Adipocyte (in vitro differentiated cells): ENCODE measurements around the gene LRRC8E.
"Not testable (repeated sequence)": the region's sequence is repeated elsewhere in the genome, so short reads cannot be mapped to it uniquely, and the experiment has no call there.

Source experiments
- DNase-seq: peaks from one replicate; pipeline ENCODE4 v3.0.0-alpha.2; 2015; ENCODE audit warnings: low read depth
- H3K27me3 ChIP-seq: replicated peaks from 2 replicates; pipeline ENCODE4 v1.7.0; 2013; ENCODE audit warnings: mild to moderate bottlenecking, low read length, moderate library complexity; ENCODE audit not compliant: control insufficient read depth, insufficient read depth
- H3K36me3 ChIP-seq: 2 replicates; pipeline ENCODE4 v1.7.0; 2013; ENCODE audit warnings: low read length, mild to moderate bottlenecking, moderate library complexity; ENCODE audit not compliant: control insufficient read depth, insufficient read depth, severe bottlenecking
- H3K4me1 ChIP-seq: 2 replicates; pipeline ENCODE4 v1.7.0; 2013; ENCODE audit warnings: mild to moderate bottlenecking, low read length, moderate library complexity; ENCODE audit not compliant: control insufficient read depth, insufficient read depth
- H3K4me3 ChIP-seq: 2 replicates; pipeline ENCODE4 v1.7.0; 2013; ENCODE audit warnings: mild to moderate bottlenecking, low read length, moderate library complexity
- H3K9ac ChIP-seq: 2 replicates; pipeline ENCODE4 v1.7.0; 2013; ENCODE audit warnings: mild to moderate bottlenecking, low read length, moderate library complexity
- H3K9me3 ChIP-seq: 2 replicates; pipeline ENCODE4 v1.7.0; 2013; ENCODE audit warnings: mild to moderate bottlenecking, low read length, moderate library complexity; ENCODE audit not compliant: control insufficient read depth

LRRC8E gene

DNA sequence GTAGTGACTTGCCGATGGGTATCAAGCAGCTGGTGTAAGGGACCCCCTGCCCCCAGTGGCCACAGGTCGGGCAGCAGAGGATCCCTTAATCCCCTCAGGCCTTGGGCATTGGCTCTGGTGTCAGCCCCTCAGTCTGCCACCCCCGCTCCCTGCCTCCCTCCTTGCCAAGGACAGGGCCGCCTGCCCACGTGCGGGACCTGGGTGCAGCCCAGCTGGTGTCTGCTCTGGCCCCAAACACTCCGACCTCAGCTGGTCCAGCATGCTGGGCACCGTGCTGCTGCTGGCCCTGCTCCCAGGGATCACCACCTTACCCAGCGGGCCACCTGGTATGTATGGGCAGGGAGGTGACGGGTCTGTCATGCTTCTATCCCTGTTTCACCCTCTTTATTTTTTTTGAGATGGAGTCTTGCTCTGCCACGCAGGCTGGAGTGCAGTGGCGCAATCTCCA is 26.3 kb downstream of the LRRC8E start, which contains the start of gene TGFBR3L:
Gene TGFBR3L (plus strand): TSS at position 233 of the 448 bp plus-strand sequence.
- H3K9ac ChIP-seq = peak within 1 kb of the TSS; percentile 51
- peaks cover 29% of the 10 kb centered on the region for H3K36me3 ChIP-seq
- no peak for DNase-seq
- H3K27me3 ChIP-seq = no peaks in the 10 kb centered on the region
- H3K4me3 ChIP-seq = no peak within 1 kb of the TSS
- no peaks in the 10 kb centered on the region for H3K9me3 ChIP-seq
- H3K4me1 ChIP-seq = peaks cover 8% of the 10 kb centered on the region

DNA sequence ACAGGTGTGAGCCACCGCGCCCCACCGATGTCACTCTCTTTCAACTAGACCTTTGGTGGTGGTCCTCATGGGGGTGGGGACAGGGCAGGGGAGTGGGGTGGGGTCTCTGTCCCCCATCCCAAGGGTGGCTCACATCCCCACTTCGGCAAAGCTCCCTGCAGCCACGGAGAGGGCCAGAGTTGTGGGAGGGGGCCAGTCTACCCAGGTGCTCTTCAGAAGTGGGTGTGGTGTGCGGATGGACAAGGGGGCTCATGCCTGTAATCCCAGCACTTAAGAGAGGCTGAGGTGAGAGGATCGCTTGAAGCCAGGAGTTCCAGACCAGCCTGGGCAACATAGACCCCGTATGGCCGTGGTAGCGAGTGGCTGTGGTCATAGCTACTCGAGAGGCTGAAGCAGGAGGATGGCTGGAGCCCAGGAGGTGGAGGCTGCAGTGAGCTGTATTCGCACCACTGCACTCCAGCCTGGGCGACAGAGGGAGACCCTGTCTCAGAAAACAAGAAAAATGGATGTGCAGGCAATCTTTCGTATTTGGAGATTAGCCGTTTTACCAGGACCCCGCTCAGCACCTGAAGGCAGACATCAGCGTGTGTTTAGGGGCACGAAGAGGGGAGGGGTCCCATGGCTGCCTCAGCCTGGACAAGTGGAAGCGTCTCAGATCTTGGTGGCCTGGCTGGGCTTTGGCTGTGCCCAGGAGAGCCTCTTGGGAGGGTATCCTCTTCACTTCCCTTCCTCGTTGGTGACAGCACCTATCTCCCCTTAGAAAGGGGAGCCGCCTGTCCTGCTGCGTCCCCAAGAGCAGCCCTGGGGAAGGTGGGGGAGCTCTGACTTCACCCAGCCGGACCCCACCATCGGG is 27.2 kb downstream of the LRRC8E start:
- Histone ChIP-seq H3K9me3 (no peaks in the 10 kb centered on the region), H3K4me3 (no peak overlapping the region), H3K36me3 (peaks cover 22% of the 10 kb centered on the region), H3K9ac (peak overlapping the region; percentile 51), H3K27me3 (no peaks in the 10 kb centered on the region), H3K4me1 (peaks cover 11% of the 10 kb centered on the region)
- no peak for DNase-seq

DNA sequence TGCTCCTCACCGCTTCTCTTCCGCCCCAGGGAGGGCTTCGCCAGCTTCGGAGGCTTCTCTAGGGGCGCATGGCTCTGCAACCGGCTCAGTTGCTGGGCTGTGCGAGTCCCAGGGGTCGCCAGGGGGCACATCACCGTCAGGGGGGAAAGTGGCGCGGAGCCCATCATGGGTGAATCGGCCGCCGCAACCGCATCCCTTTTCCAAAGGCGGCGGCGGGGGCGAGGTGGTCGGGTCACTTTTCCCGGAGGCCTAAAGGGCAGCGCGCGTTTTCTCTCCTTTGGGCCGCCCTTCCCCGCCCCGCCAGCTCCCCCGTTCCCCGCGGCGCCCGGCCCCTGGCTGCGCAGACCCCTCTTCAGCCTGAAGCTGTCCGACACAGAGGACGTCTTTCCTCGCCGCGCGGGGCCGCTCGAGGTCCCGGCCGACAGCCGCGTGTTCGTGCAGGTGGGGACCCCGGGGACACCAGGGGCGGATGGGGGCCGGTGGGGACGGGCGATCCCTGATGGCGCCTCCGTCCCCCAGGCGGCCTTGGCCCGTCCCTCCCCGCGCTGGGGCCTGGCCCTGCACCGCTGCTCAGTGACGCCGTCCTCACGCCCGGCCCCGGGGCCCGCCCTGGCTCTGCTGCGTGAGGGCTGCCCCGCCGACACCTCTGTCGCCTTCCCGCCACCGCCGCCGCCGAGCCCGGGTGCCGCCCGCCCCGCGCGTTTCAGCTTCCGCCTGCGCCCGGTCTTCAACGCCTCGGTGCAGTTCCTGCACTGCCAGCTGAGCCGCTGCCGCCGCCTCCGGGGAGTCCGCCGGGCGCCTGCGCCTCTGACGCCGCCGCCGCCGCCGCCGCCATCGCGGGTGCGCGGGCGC is 28.0 kb downstream of the LRRC8E start:
- peaks cover 13% of the 10 kb centered on the region for H3K36me3 ChIP-seq
- peak overlapping the region; percentile 51 for H3K9ac ChIP-seq
- peaks cover 12% of the 10 kb centered on the region for H3K4me1 ChIP-seq
- no peaks in the 10 kb centered on the region for H3K27me3 ChIP-seq
- peak; percentile 79 for DNase-seq
- H3K9me3 ChIP-seq = no peaks in the 10 kb centered on the region
- H3K4me3 ChIP-seq = no peak overlapping the region

DNA sequence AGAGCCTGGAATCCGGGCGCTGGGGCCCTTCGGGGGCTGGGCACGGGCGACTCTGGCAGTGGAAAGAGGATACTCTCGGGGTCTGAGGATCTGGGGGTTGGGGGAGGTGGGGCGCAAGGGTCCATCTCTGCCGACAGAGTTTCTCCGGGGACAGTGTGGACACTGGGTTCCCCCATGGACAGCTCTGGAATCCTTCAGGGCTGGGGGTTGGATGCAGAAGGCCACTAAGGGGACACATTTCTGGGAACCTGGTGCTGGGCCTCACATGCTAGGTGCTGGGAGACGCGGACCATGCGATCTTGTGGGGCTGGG is 28.6 kb downstream of the LRRC8E start:
- H3K9ac ChIP-seq = no peak overlapping the region
- DNase-seq = no peak
- H3K4me1 ChIP-seq = peaks cover 18% of the 10 kb centered on the region
- H3K36me3 ChIP-seq = peaks cover 8% of the 10 kb centered on the region
- H3K4me3 ChIP-seq = peak overlapping the region; percentile 55
- H3K9me3 ChIP-seq = no peaks in the 10 kb centered on the region
- H3K27me3 ChIP-seq = no peaks in the 10 kb centered on the region

DNA sequence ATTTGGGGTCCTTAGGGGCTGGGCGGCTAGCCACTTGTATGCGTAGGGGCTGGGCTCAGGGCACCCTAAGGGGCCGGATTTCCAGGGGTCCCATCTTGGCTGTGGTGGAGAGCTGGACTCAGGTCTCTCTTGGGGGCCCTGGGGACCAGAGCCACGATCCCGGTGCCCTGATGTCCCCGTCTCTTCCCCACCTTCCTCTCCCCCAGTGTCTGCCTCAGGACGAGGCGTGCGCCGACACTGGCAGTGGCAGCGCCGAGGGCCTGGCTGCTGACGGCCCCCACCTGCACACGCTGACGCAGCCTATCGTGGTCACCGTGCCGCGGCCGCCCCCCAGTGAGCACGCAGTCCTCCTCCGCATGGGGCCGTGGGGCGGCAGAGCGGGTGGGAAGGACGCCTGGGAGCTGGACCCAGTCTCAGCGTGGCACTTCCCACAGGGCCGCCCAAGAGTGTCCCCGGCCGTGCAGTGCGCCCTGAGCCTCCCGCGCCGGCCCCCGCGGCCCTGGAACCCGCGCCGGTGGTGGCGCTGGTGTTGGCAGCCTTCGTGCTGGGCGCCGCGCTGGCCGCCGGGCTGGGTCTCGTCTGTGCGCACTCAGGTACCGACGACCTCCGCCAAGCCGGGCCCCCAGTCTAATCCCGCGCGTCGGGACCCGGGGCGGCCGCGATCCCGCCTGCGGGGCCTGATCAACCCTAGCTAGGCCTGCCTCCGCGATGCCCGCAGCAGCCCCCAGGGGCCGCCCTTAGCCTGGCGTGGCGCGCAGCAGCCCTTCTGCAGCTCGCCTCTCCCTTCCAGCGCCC is 29.2 kb downstream of the LRRC8E start:
- peak; percentile 88 for DNase-seq
- no peaks in the 10 kb centered on the region for H3K27me3 ChIP-seq

DNA sequence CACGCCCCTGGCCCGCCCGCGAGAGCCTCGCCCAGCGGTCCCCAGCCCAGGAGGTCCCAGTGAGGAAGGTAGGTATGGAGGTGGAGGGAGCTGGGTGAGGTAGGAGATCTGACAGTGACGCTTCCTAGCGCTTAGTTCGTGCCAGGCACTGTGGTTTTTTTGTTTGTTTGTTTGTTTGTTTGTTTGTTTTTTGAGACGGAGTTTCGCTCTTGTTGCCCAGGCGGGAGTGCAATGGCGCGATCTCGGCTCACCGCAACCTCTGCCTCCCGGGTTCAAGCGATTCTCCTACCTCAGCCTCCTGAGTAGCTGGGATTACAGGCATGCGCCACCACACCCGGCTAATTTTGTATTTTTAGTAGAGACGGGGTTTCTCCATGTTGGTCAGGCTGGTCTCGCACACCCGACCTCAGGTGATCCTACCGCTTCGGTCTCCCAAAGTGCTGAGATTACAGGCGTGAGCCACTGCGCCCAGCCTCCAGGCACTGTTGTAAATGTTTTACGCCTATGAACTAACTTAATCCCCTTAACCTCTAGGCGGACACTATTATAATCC is 29.8 kb downstream of the LRRC8E start:
- H3K9ac ChIP-seq, DNase-seq, H3K27me3 ChIP-seq, H3K9me3 ChIP-seq, H3K36me3 ChIP-seq: not testable (repeated sequence)
- Histone ChIP-seq H3K4me1 (peaks cover 21% of the 10 kb centered on the region), H3K4me3 (peak overlapping the region; percentile 55)

More for the DNA sequence above, 29.2 kb downstream of the LRRC8E start:
- H3K36me3 ChIP-seq = peaks cover 9% of the 10 kb centered on the region
- H3K9ac ChIP-seq = peak overlapping the region; percentile 52
- H3K4me3 ChIP-seq = peak overlapping the region; percentile 55
- H3K9me3 ChIP-seq = no peaks in the 10 kb centered on the region
- H3K4me1 ChIP-seq = peaks cover 21% of the 10 kb centered on the region

DNA sequence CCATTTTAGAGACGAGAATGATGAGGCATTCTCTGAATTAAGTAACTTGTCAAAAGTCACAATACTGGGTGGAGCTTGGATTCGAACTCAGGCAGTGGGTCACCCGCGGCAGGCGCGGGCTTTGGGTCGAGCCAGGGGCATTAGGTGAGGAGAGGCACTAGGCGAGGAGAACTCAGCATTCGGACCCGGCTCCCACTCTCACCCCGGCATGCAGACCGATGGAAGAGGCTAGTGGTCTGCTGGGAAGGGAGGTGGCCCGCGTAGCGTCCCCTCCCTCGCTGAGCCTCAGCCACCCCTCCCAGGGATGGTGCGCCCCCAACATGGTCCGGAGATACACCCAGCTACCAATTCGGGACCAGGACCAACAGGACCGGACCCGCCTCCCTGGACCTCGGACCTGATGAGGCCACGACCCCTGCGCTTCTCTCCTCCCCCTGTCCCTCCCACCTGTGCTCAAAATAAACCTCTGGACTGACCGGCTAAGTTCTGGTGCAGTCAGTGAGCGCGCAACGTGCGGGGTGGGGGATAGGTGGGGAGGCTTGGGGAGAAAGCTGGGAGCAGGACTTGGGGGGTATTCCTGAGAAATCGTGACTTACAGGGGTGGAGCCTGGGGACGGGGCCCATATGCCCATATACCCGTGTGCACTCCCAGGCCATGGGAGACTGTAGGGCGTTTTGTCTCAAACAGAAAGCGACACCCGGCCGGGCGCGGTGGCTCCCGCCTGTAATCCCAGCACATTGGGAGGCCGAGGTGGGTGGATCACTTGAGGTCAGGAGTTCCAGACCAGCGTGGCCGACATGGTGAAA is 30.5 kb downstream of the LRRC8E start:
- peaks cover 12% of the 10 kb centered on the region for H3K36me3 ChIP-seq
- peaks cover 21% of the 10 kb centered on the region for H3K4me1 ChIP-seq
- no peak for DNase-seq
- no peak overlapping the region for H3K9ac ChIP-seq
- no peaks in the 10 kb centered on the region for H3K9me3 ChIP-seq
- no peaks in the 10 kb centered on the region for H3K27me3 ChIP-seq
- no peak overlapping the region for H3K4me3 ChIP-seq

DNA sequence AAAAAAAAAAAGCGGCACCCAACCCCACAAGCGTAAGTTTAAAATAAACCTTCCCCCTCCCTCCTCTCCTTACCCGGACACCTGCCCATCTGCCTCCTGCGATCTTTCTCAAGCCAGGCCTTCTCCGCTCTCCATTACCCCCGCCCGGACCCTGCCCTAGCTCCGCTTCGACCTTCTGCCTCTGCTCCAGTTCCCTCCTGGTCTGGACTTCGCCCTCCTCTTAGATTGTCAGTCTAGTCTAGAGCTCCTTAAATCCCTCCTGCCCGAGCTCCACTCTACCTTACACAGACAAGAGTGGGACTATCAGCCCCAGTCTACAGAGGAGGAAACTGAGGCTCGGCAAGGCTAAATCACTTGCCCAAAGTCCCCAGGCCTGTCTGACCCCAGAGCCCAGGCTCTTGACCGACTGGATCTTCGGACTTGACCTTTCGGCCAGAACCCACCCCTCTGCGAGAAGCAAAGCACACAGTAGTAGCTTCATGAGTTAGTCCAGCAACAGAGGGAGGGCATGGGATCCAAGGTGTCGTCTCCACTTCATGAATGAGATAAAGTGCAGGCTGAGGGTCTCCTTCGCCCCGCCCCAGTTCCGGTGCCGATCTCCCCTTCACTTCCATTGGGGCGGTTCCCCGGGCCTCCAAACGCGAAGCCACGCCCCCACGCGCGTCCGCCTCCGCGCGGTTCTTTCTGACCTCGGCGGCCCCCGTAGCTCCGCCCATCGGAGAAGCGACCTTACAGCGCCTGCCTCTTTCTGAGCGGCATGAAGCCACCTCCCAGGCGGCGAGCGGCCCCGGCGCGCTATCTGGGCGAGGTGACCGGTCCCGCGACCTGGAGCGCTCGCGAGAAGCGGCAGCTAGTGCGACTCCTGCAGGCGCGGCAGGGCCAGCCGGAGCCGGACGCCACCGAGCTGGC is 31.6 kb downstream of the LRRC8E start, which contains the start of gene SNAPC2:
Gene SNAPC2 (plus strand): TSS at position 729 of the 909 bp plus-strand sequence. CDS start 29 bp downstream, at position 758.
- Histone ChIP-seq H3K27me3 (no peaks in the 10 kb centered on the region), H3K4me1 (peaks cover 21% of the 10 kb centered on the region), H3K36me3 (peaks cover 12% of the 10 kb centered on the region), H3K9ac (peak within 1 kb of the TSS; percentile 86), H3K4me3 (peak within 1 kb of the TSS; percentile 87), H3K9me3 (no peaks in the 10 kb centered on the region)
- peak; percentile 95 for DNase-seq

DNA sequence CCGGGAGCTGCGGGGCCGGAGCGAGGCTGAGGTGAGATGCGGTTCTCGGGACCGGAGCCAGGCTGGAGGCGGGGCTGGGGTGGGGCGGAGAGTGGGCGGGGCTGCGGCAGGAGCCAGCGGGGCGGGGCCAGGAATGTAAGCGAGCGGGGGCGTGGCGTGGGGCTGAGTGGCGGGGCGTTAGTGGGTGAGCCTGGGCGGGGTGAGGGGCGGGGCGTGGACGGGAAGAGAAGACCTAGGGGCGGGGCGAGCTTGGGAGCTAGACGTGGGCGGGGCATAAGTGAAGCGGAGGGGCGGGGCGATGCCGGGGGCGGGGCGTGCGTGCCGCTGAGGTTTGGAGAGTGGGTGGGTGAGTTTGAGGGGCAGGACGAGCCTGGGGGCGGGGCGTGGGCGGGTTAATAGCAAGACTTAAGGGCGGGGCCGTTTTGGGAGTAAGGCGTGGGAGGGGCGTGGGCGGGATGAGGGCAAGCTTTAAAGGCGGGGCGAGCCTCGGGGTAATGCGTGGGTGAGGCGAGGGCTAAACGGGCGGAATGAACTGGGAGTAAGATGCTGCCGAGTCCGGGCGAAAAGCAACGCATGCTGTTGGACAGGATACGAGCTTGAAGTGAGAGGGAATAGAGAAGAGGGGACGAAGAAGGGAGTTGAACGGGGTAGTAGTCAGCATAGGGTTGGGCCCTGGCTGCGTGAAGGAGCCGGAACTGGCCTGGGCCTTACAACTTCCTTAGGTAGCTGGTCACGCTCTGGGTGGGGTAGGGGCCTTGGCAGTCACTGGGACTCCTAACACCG is 32.4 kb downstream of the LRRC8E start:
- no peaks in the 10 kb centered on the region for H3K9me3 ChIP-seq
- peak overlapping the region; percentile 86 for H3K9ac ChIP-seq
- peak; percentile 100 for DNase-seq
- no peaks in the 10 kb centered on the region for H3K27me3 ChIP-seq
- H3K4me1 ChIP-seq = peaks cover 18% of the 10 kb centered on the region
- peak overlapping the region; percentile 87 for H3K4me3 ChIP-seq
- peaks cover 12% of the 10 kb centered on the region for H3K36me3 ChIP-seq
